ENCODE measurements around the gene CMC2. TPM values are rescaled to one million over a fixed set of nuclear protein-coding genes. Genes with fewer than 3 reads are reported as not detected.

CMC2 gene
- total RNA-seq, 1 donor from 2014 or later, result 52.8 TPM

- H3K4me3 Mint-ChIP-seq (ENCODE audit: unreplicated experiment), result no peak overlapping the region
- TF ChIP-seq, protein P1, sequence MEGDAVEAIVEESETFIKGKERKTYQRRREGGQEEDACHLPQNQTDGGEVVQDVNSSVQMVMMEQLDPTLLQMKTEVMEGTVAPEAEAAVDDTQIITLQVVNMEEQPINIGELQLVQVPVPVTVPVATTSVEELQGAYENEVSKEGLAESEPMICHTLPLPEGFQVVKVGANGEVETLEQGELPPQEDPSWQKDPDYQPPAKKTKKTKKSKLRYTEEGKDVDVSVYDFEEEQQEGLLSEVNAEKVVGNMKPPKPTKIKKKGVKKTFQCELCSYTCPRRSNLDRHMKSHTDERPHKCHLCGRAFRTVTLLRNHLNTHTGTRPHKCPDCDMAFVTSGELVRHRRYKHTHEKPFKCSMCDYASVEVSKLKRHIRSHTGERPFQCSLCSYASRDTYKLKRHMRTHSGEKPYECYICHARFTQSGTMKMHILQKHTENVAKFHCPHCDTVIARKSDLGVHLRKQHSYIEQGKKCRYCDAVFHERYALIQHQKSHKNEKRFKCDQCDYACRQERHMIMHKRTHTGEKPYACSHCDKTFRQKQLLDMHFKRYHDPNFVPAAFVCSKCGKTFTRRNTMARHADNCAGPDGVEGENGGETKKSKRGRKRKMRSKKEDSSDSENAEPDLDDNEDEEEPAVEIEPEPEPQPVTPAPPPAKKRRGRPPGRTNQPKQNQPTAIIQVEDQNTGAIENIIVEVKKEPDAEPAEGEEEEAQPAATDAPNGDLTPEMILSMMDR (IDR thresholded peaks at IDR 0.05; ENCODE audit: insufficient read depth, low read depth, low read length), result no peak
- no peak for TF ChIP-seq EZH2 (IDR thresholded peaks at IDR 0.05; ENCODE audit: insufficient read depth, low read length)
- no peaks in the 10 kb centered on the region for H3K9me3 Mint-ChIP-seq (ENCODE audit: unreplicated experiment)
- Histone ChIP-seq H2AFZ (ENCODE audit: low read depth, low read length) (no peak overlapping the region), H3K9ac (ENCODE audit: low read length) (no peak overlapping the region), H3K27me3 (ENCODE audit: insufficient read depth, low read length) (no peaks in the 10 kb centered on the region), H3K4me2 (ENCODE audit: low read length) (no peak overlapping the region), H3K4me1 (ENCODE audit: insufficient read depth, low read length) (no peaks in the 10 kb centered on the region), H3K9me3 (ENCODE audit: insufficient read depth, low read depth, low read length) (no peaks in the 10 kb centered on the region), H3K27ac (ENCODE audit: low read depth, low read length) (no peak overlapping the region), H3K4me3 (ENCODE audit: insufficient read depth, low read depth, low read length) (no peak overlapping the region), H4K20me1 (ENCODE audit: insufficient read depth, low read length) (no peaks in the 10 kb centered on the region), H3K79me2 (ENCODE audit: insufficient read depth, low read length) (no peaks in the 10 kb centered on the region), H3K36me3 (ENCODE audit: insufficient read depth, low read length) (peaks cover 4% of the 10 kb centered on the region)
- FAIRE-seq (no peak), DNase-seq (ENCODE audit: low read depth) (no peak)
- no peaks in the 10 kb centered on the region for H3K4me1 Mint-ChIP-seq (ENCODE audit: low read depth, unreplicated experiment)
- no peaks in the 10 kb centered on the region for H3K27me3 Mint-ChIP-seq (ENCODE audit: low read depth, unreplicated experiment)
- no peak overlapping the region for H3K27ac Mint-ChIP-seq (ENCODE audit: unreplicated experiment)
- peaks cover 7% of the 10 kb centered on the region for H3K36me3 Mint-ChIP-seq (ENCODE audit: low read depth, unreplicated experiment)
Measured at GRCh38 chr16:81029930-81030604, 23.4 kb upstream of the CMC2 start.

DNA sequence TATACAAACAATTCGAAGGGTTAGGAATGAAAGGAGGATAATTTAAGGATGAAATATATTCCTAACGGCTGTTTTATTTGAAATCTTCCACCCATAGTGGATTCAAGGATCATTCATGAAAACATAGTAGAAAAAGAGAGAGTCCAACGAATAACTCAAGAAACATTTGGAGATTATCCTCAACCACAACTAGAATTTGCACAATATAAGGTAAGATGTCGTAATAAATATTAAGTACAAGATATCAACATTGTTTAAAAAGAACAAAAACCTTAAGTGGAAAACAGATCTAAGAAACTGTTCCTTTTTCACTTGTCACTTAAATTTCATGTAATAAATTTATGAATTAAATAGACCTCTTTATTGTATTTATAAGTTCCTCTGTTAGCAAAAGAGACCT lies 19.7 kb upstream of the CMC2 start:
- H3K4me1 Mint-ChIP-seq (ENCODE audit: low read depth, unreplicated experiment), result no peaks in the 10 kb centered on the region
- TF ChIP-seq, protein P1 (IDR thresholded peaks at IDR 0.05; ENCODE audit: insufficient read depth, low read depth, low read length), result no peak
- TF ChIP-seq EZH2 (IDR thresholded peaks at IDR 0.05; ENCODE audit: insufficient read depth, low read length), result no peak
- no peaks in the 10 kb centered on the region for H3K27me3 Mint-ChIP-seq (ENCODE audit: low read depth, unreplicated experiment)
- no peak overlapping the region for H2AFZ ChIP-seq (ENCODE audit: low read depth, low read length)
- H3K4me2 ChIP-seq (ENCODE audit: low read length), result no peak overlapping the region
- H3K9me3 Mint-ChIP-seq (ENCODE audit: unreplicated experiment), result no peaks in the 10 kb centered on the region
- FAIRE-seq, result no peak
- H3K9me3 ChIP-seq (ENCODE audit: insufficient read depth, low read depth, low read length), result no peaks in the 10 kb centered on the region
- H3K27me3 ChIP-seq (ENCODE audit: insufficient read depth, low read length), result no peaks in the 10 kb centered on the region
- DNase-seq (ENCODE audit: low read depth), result no peak
- no peak overlapping the region for H3K27ac Mint-ChIP-seq (ENCODE audit: unreplicated experiment)
- no peak overlapping the region for H3K4me3 ChIP-seq (ENCODE audit: insufficient read depth, low read depth, low read length)
- no peak overlapping the region for H3K27ac ChIP-seq (ENCODE audit: low read depth, low read length)
- no peak overlapping the region for H3K4me3 Mint-ChIP-seq (ENCODE audit: unreplicated experiment)
- peaks cover 9% of the 10 kb centered on the region for H3K36me3 Mint-ChIP-seq (ENCODE audit: low read depth, unreplicated experiment)
- H3K4me1 ChIP-seq (ENCODE audit: insufficient read depth, low read length), result no peaks in the 10 kb centered on the region
- H3K9ac ChIP-seq (ENCODE audit: low read length), result no peak overlapping the region
- peaks cover 21% of the 10 kb centered on the region for H3K36me3 ChIP-seq (ENCODE audit: insufficient read depth, low read length)
- no peaks in the 10 kb centered on the region for H3K79me2 ChIP-seq (ENCODE audit: insufficient read depth, low read length)
- H4K20me1 ChIP-seq (ENCODE audit: insufficient read depth, low read length), result no peaks in the 10 kb centered on the region

- no peak for TF ChIP-seq EZH2 (IDR thresholded peaks at IDR 0.05; ENCODE audit: insufficient read depth, low read length)
- TF ChIP-seq, protein P1 (IDR thresholded peaks at IDR 0.05; ENCODE audit: insufficient read depth, low read depth, low read length), result no peak
- H3K27ac ChIP-seq (ENCODE audit: low read depth, low read length), result no peak overlapping the region
- DNase-seq (ENCODE audit: low read depth) (no peak), FAIRE-seq (no peak)
- no peak overlapping the region for H3K4me3 Mint-ChIP-seq (ENCODE audit: unreplicated experiment)
- peaks cover 58% of the 10 kb centered on the region for H3K36me3 ChIP-seq (ENCODE audit: insufficient read depth, low read length)
- H3K4me2 ChIP-seq (ENCODE audit: low read length), result no peak overlapping the region
- H3K9me3 ChIP-seq (ENCODE audit: insufficient read depth, low read depth, low read length), result no peaks in the 10 kb centered on the region
- no peaks in the 10 kb centered on the region for H3K4me1 Mint-ChIP-seq (ENCODE audit: low read depth, unreplicated experiment)
- H3K9me3 Mint-ChIP-seq (ENCODE audit: unreplicated experiment), result no peaks in the 10 kb centered on the region
- H3K27ac Mint-ChIP-seq (ENCODE audit: unreplicated experiment), result no peak overlapping the region
- H3K4me3 ChIP-seq (ENCODE audit: insufficient read depth, low read depth, low read length), result no peak overlapping the region
- H3K79me2 ChIP-seq (ENCODE audit: insufficient read depth, low read length), result no peaks in the 10 kb centered on the region
- H3K27me3 Mint-ChIP-seq (ENCODE audit: low read depth, unreplicated experiment), result no peaks in the 10 kb centered on the region
- H3K27me3 ChIP-seq (ENCODE audit: insufficient read depth, low read length), result no peaks in the 10 kb centered on the region
- no peaks in the 10 kb centered on the region for H4K20me1 ChIP-seq (ENCODE audit: insufficient read depth, low read length)
- H2AFZ ChIP-seq (ENCODE audit: low read depth, low read length), result no peak overlapping the region
- no peaks in the 10 kb centered on the region for H3K4me1 ChIP-seq (ENCODE audit: insufficient read depth, low read length)
- H3K36me3 Mint-ChIP-seq (ENCODE audit: low read depth, unreplicated experiment), result peaks cover 2% of the 10 kb centered on the region
- no peak overlapping the region for H3K9ac ChIP-seq (ENCODE audit: low read length)
Measured at GRCh38 chr16:81018496-81018895, 11.8 kb upstream of the CMC2 start.
